Eye (tissue), 1 donor: Measurements from ENCODE around the gene CCL1.
"Not testable (repeated sequence)": the region's sequence is repeated elsewhere in the genome, so short reads cannot be mapped to it uniquely, and the experiment has no call there.

Source experiments
- DNase-seq: peaks from one replicate; pipeline ENCODE4 v3.0.0-alpha.2; 2015

The CCL1 gene

DNA sequence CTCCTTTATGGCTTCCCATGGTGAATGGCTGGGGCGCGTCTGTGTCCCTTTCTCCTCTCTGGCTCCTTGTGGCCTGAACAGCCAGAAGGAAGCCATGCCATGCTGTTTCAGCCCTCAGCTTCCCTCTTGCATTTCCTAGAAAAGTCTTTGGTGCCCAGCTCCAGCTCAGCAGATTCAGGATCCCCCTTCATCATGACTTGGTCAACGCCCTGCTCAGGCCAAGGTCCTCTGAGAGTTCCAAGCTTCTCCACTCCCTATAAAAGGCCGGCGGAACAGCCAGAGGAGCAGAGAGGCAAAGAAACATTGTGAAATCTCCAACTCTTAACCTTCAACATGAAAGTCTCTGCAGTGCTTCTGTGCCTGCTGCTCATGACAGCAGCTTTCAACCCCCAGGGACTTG lies 6.8 kb downstream of the CCL1 start, which contains the start of gene CCL13:
Gene CCL13, plus strand, starts transcription at position 287 of the 400 bp plus-strand sequence. Its CDS starts 47 bp downstream, at position 334.
- no peak for DNase-seq

DNA sequence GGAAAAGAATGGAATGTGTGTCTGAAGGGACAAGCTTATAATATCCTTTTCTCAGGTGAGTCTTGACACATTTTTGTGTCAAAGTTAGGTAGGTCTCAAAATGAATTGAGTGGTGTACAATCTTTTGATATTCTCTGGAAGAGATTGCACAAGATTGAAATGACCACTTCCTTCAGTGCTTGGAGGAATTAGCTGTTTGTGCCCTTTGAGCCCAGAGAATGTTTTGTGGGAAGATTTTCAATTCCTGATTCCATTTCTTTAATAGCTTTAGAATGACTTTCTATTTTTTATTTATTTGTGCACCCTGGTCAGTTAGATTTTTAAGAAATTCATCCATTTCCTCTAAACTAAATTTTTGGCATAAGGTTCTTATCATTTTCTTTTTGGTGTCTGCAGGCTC lies 8.4 kb downstream of the CCL1 start:
- no peak for DNase-seq

DNA sequence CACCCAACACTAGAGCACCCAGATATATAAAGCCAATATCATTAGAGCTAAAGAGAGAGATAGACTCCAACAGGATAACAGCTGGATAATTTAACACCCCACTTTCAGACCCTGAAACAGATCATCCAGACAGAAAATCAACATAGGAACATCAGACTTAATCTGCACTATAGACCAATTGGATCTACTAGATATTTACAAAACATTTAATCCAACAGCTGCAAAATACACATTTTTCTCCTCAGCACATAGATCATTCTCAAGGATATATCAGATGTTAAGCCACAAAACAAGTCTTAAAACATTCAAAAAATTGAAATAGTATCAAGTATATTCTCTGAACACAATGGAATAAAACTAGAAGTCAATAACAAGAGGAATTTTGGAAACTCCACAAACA lies 10.8 kb downstream of the CCL1 start:
- DNase-seq, result no peak

DNA sequence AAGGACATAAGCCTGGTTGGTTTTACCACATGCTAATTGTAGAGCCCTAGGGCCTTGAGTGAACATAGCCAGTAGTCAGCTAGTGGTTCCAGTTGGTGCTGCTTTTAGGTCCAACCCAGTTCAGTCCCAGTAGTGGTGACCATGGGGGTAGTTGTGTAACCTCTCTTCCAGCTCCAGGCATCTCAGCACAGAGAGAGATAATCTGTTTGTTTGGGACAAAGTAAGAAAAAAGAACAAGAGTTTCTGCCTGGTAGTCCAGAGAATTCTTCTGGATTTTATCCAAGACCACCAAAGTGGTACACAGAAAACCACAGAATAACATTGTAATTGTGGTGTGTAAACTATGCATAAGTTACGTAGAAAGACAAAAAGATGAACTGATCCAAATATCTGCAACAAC lies 11.9 kb downstream of the CCL1 start:
- DNase-seq, result no peak

DNA sequence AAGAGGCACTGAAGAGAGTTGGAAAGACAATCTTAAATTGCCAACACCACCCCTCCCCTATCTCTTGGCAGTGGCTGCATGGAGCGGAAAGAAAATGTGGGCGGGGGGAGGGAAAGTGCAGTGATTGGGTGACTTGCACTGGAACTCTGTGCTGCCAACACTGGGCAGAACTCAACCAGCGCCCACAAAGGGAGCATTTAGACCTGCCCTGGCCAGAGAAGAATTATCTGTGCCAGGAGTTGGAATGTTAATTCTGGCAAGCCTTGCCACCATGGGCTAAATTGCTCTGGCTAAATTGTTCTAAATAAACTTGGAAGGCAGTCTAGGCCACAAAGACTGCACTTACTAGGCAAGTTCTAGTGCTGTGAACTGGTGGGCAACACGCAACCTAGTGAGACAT lies 13.3 kb downstream of the CCL1 start:
- DNase-seq, result no peak

DNA sequence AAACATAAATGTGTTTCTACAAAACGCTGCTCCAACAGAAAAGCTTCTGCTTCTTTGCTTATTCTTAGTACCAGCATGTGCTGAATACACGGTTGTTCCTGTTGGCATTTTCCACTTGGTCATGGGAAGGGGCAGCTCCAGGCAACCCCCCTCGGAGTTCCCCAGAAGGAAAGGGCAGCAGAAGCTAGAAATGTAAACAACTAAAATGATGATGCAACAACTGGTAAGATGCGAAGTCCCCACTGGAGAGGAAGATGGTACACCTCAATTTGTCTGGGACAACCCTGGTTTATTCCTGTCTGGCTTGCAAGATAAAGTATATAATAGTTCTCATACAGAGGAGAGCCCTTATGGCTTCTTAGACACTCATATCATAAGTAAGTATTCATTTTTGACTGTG lies 16.0 kb downstream of the CCL1 start:
- DNase-seq, result no peak

DNA sequence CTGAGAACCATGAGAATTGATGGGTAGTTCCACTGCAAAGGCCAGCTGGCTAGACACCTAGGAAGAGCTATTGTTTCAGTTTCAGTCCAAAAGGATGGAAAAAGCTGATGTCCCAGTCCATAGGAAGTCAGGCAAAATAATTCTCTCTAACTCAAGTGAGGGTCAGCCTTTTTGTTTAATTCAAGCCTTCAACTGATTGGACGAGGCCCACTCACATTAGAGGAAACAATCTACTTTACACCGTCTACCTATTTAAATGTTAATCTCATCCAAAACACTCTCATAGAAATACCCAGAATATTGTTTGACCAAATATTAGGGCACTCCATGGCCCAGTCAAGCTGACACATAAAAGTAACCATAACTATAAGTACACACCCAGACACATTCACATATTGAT lies 21.1 kb downstream of the CCL1 start:
- DNase-seq, result no peak

DNA sequence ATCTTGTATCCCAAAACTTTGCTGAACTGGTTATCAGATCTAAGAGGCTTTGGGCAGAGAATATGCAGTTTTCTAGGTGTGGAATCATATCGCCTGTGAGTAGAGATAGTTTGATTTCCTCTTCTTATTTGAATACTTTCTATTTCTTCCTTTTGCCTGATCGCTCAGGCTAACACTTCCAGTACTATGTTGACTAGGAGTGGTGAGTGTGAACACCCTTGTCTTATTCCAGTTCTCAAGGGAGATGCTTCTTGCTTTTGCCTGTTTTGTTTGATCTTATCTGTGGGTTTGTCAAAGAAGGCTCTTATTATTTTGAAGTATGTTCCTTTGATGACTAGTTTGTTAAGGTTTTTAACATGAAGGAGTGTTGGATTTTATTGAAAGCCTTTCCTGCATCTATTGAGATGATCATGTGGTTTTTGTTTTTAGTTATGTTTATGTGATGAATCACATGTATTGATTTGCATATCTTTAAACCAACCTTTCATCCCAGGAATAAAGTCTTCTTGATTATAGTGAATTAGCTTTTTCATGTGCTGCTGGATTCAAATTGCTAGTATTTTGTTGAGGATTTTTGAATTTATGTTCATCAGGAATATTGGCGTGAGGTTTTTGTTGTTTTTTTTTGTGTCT lies 23.8 kb downstream of the CCL1 start:
- no peak for DNase-seq

DNA sequence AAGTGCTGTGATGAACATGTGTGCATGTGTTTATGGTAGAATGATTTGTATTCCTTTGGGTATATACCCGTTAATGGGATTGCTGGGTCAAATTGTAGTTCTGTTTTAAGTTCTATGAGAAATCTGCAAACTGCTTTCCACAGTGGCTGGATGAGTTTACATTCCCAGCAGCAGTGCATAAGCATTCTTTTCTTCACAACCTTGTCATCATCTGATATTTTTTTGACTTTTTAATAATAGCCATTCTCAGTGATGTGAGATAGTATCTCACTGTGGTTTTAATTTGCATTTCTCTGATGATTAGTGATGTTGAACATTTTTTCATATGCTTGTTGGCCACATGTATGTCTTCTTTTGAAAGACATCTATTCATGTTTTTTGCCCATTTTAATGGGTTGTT lies 25.3 kb downstream of the CCL1 start:
- no peak for DNase-seq

DNA sequence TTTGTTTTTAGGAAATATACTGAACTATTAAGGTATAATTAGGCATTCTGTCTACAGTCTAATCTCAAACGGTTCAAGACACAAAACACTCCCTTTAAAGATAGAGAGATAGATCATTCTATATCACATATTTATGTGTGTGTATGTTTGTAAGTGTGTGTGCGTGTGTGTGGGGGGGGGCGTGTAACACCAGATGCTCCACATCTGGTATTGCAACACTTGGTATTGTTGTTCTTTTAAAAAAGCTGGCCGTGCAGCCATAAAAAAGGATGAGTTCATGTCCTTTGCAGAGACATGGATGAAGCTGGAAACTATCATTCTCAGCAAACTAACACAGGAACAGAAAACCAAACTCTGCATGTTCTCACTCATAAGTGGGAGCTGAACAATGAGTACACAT lies 35.5 kb downstream of the CCL1 start:
- DNase-seq, result not testable (repeated sequence)

DNA sequence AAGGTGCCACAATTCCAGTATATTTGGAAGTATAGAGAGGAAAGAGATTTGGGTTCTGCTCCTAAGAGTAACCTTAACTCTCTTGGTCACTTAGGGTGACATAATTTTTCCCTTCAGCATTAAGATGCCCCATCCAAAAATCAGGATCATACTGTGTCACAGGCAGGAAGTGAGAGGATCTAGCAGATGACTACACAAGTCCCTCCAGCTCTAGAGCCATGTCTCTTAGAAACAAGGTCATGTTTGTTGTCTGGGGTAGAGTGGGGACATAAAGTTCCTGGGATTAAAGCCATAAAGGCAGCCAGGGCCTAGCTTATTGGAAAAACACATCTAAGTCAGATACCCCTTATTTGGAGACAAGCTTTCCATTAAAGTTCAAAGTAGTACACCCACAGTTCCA lies 41.1 kb downstream of the CCL1 start:
- DNase-seq, result no peak

DNA sequence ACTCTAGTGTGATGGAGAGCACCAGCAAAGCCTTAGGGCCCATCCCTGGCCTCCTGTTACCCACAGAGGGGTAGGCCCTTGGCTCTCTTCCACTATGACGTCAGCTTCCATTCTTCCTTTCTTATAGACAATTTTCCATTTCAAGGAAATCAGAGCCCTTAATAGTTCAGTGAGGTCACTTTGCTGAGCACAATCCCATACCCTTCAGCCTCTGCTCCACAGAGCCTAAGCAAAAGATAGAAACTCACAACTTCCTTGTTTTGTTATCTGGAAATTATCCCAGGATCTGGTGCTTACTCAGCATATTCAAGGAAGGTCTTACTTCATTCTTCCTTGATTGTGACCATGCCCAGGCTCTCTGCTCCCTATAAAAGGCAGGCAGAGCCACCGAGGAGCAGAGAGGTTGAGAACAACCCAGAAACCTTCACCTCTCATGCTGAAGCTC lies 44.0 kb downstream of the CCL1 start, which contains the start of gene CCL8:
Gene CCL8, plus strand, starts transcription at position 397 of the 445 bp plus-strand sequence. CDS start 67 bp downstream, outside the sequence.
- no peak for DNase-seq

DNA sequence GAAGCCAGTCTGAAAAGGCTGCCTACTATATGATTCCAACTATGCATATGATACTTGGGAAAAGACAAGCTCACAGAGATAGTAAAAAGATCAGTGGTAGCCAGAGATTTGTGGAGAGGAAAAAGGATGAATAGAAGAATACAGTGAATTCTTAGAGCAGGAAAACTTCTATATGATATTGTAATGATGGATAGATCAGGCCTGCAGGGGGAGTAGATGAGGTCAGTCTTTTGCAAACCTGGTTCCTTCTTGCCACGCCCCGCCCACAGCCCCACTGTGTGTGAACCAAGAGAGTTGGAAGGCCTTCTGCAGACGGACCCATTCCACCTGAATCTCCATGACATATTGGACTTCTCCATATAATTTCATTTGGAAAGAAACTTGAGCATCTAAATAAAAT lies 44.6 kb downstream of the CCL1 start:
- no peak for DNase-seq

DNA sequence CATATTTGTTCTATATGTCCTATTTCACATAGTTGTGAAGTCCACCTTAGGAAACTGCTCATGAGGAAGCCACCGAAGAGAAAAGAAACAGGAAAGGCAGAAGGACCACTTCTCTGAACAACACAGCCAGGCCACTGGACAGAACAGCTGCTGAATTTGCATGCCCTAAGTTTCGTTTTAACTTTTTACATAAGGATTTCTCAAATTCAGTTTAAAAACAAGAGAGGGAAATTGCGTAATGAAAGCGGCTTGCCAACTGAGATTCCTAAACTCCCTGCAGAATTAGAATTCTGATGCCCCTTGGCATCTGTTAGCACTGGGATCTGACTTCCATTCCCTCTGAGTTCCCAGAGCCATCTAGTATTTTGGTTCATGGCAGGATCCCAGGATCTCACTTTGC lies 48.8 kb downstream of the CCL1 start:
- no peak for DNase-seq

DNA sequence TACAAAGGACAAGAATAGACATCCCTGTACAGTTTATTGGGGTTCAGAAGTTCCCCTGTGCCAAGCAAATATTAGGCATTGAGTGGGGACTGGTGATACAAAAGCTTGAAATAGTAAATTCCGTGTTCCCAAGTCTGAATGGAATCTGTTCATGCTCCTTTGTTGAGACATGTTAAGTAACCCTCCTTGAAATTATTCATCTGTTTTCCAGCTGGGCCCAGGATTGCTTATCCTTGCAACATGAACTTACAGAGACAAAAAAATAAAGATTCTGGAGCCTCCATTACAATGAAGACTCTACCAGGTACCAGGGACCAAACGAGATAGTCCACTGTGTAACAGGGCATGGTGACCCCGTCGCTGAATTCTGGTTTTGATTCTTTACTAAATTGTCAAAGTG lies 49.9 kb downstream of the CCL1 start:
- DNase-seq, result no peak

DNA sequence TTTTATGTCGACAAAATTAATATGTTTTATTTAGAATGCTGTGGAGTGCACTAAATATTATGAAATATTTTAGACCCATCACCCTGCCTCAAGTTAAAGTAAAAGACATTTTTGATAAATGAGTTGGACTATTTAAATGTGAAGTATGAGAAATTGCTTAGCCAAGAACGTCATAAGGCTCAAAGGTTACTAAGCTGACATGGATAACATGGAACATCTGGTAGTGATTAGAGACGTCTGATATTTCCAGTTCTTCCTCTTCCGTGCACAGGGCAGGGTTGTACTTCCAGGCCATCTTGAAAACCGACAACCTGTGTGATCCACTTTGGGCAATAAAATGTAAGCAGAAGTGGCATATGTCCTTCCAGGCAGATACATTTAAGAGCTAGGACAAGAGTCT lies 51.0 kb downstream of the CCL1 start:
- DNase-seq, result no peak

DNA sequence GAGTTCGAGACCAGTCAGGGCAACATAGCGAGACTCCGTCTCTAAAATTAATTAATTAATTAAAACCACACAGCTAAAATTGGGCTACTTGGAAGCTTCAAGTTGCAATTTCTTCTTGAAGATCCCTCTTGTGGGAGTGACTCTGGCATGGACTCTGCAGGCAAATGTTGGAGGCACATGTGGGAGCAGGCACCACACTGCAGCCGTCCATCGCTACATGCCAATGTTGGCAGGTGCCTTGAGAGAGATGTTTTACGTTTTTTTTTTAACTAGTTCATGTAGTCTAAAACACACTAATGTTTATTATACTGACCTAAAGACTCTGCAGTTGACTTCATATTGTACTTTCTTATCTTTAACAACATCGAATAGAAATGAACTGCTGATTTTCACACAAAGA lies 51.7 kb downstream of the CCL1 start:
- DNase-seq, result no peak
